H1 (cell line): ENCODE results near the gene TMEM232. TPM values are rescaled to one million over a fixed set of nuclear protein-coding genes. Genes with fewer than 3 reads are reported as not detected.

Experiments used
- CTCF ChIA-PET: fragments of 300-600 bp; sonication (Branson Sonifier 250); formaldehyde crosslinking; loops from one replicate; lab custom pipeline; 2021; ENCODE audit not compliant: partially characterized antibody; lab: Charles Lee
- POLR2A ChIA-PET: fragments of 300-600 bp; sonication (Branson Sonifier 250); formaldehyde crosslinking; loops from one replicate; lab custom pipeline; 2021; ENCODE audit warnings: inconsistent platforms; ENCODE audit not compliant: partially characterized antibody; lab: Charles Lee
- DNase-seq, 2 experiments: peaks; one replicate each; pipeline versions ENCODE4 v3.0.0 to v3.0.0-alpha.2; 2010 to 2022; ENCODE audit warnings: low spot score in 2 of 2, low read depth in 1 of 2, mixed read lengths in 1 of 2
- FAIRE-seq: peaks from 2 replicates; lab custom pipeline; 2011; peaks lifted over from hg19 to GRCh38; lab: Jason Lieb, UNC
- H2AFZ ChIP-seq: 2 replicates; pipeline ENCODE4 v1.8.1; 2012; ENCODE audit warnings: low read length, inconsistent platforms
- H2AK5ac ChIP-seq: 2 replicates; pipeline ENCODE4 v1.6.1; 2013; ENCODE audit warnings: low read depth, low read length
- H2BK120ac ChIP-seq: replicated peaks from 2 replicates; pipeline ENCODE3; 2013; ENCODE audit warnings: low read depth, low read length, inconsistent platforms
- H2BK12ac ChIP-seq: 2 replicates; pipeline ENCODE4 v1.6.1; 2013; ENCODE audit warnings: low read depth, low read length
- H2BK15ac ChIP-seq: 2 replicates; pipeline ENCODE4 v1.6.1; 2013; ENCODE audit warnings: low read length
- H2BK20ac ChIP-seq: 2 replicates; pipeline ENCODE4 v1.6.1; 2013; ENCODE audit warnings: low read length
- H2BK5ac ChIP-seq: 2 replicates; pipeline ENCODE4 v1.6.1; 2013; ENCODE audit warnings: low read depth, low read length
- H3K14ac ChIP-seq: 2 replicates; pipeline ENCODE4 v1.6.1; 2013; ENCODE audit warnings: inconsistent platforms; ENCODE audit not compliant: insufficient read length
- H3K18ac ChIP-seq: 2 replicates; pipeline ENCODE4 v1.6.1; 2013; ENCODE audit warnings: low read length; ENCODE audit errors: extremely low read depth
- H3K23ac ChIP-seq: 2 replicates; pipeline ENCODE4 v1.6.1; 2013; ENCODE audit warnings: inconsistent platforms; ENCODE audit not compliant: insufficient read length
- H3K23me2 ChIP-seq: 2 replicates; pipeline ENCODE4 v1.6.1; 2013; ENCODE audit warnings: low read depth, low read length
- H3K27ac ChIP-seq: 2 replicates; pipeline ENCODE4 v1.6.1; 2011; ENCODE audit warnings: low read depth, low read length, inconsistent platforms
- H3K27me3 ChIP-seq, 4 experiments: replicated peaks in 1 of 4; 1 replicate in 1 of 4; 2 replicates in 3 of 4; pipeline versions ENCODE4 v1.6.1 to v1.8.1; 2011 to 2013; ENCODE audit warnings: low read length in 3 of 4, mild to moderate bottlenecking in 3 of 4, inconsistent platforms in 2 of 4, mixed read lengths in 2 of 4, moderate library complexity in 1 of 4; ENCODE audit not compliant: control insufficient read depth in 3 of 4, insufficient read depth in 3 of 4; ENCODE audit errors: extremely low read depth in 1 of 4
- H3K36me3 ChIP-seq, 4 experiments: 2 replicates each; pipeline versions ENCODE4 v1.6.1 to v1.8.1; 2011 to 2013; ENCODE audit warnings: mild to moderate bottlenecking in 4 of 4, low read length in 3 of 4, moderate library complexity in 2 of 4, control low read depth in 1 of 4, inconsistent platforms in 1 of 4; ENCODE audit not compliant: insufficient read depth in 4 of 4, control insufficient read depth in 2 of 4
- H3K4ac ChIP-seq: replicated peaks from 2 replicates; pipeline ENCODE3; 2013; ENCODE audit warnings: low read length, low read depth, mixed read lengths, inconsistent platforms; ENCODE audit not compliant: insufficient read length
- H3K4me1 ChIP-seq, 4 experiments: replicated peaks in 1 of 4; 1 replicate in 1 of 4; 2 replicates in 3 of 4; pipeline versions ENCODE4 v1.6.1 to v1.8.1; 2011 to 2013; ENCODE audit warnings: low read length in 3 of 4, inconsistent platforms in 2 of 4, mixed read lengths in 1 of 4; ENCODE audit not compliant: insufficient read depth in 4 of 4, control insufficient read depth in 3 of 4
- H3K4me2 ChIP-seq, 2 experiments: 2 replicates each; pipeline versions ENCODE4 v1.6.1 to v1.8.1; 2011 to 2013; ENCODE audit warnings: low read depth in 2 of 2, low read length in 2 of 2, control low read depth in 1 of 2, inconsistent platforms in 1 of 2, mild to moderate bottlenecking in 1 of 2; ENCODE audit not compliant: insufficient read depth in 1 of 2
- H3K4me3 ChIP-seq, 4 experiments: fragments of 200-600, 300-600 bp in 1 of 4; sonication (generic), shearing (Covaris generic), sonication (Bioruptor Twin) in 1 of 4; 2 replicates each; pipeline versions ENCODE4 v1.5.1 to v1.8.1; 2011 to 2016; ENCODE audit warnings: low read length in 4 of 4, low read depth in 3 of 4, control low read depth in 2 of 4, inconsistent platforms in 2 of 4, mild to moderate bottlenecking in 2 of 4, mixed read lengths in 1 of 4, moderate library complexity in 1 of 4; ENCODE audit not compliant: insufficient read depth in 2 of 4; ENCODE audit errors: extremely low read depth in 1 of 4
- H3K56ac ChIP-seq: replicated peaks from 2 replicates; pipeline ENCODE3; 2013; ENCODE audit warnings: low read depth, mild to moderate bottlenecking, mixed read lengths, low read length, inconsistent platforms; ENCODE audit not compliant: insufficient read length
- H3K79me1 ChIP-seq: 2 replicates; pipeline ENCODE4 v1.6.1; 2013; ENCODE audit warnings: low read depth, low read length, control low read depth
- H3K79me2 ChIP-seq, 2 experiments: 2 replicates each; pipeline versions ENCODE4 v1.6.1 to v1.8.1; 2012 to 2013; ENCODE audit warnings: low read length in 2 of 2, mild to moderate bottlenecking in 2 of 2, inconsistent platforms in 1 of 2; ENCODE audit not compliant: insufficient read depth in 2 of 2, control insufficient read depth in 1 of 2
- H3K9ac ChIP-seq, 4 experiments: replicated peaks in 1 of 4; 1 replicate in 1 of 4; 2 replicates in 3 of 4; pipeline versions ENCODE4 v1.6.1 to v1.8.1; 2011 to 2013; ENCODE audit warnings: low read depth in 3 of 4, low read length in 3 of 4, control low read depth in 2 of 4, mild to moderate bottlenecking in 2 of 4, moderate library complexity in 2 of 4, inconsistent platforms in 1 of 4; ENCODE audit errors: extremely low read depth in 1 of 4
- H3K9me3 ChIP-seq, 2 experiments: 2 replicates each; pipeline versions ENCODE4 v1.6.1 to v1.8.1; 2012 to 2013; ENCODE audit warnings: mild to moderate bottlenecking in 2 of 2, moderate library complexity in 2 of 2, control low read depth in 1 of 2, inconsistent platforms in 1 of 2, low read depth in 1 of 2, low read length in 1 of 2, mixed read lengths in 1 of 2; ENCODE audit not compliant: insufficient read depth in 2 of 2
- H4K20me1 ChIP-seq, 2 experiments: replicated peaks in 1 of 2; 2 replicates each; pipeline versions ENCODE3 to v1.8.1; 2011 to 2013; ENCODE audit warnings: inconsistent platforms in 2 of 2, low read length in 2 of 2, mild to moderate bottlenecking in 1 of 2; ENCODE audit not compliant: insufficient read depth in 2 of 2, control insufficient read depth in 1 of 2
- H4K5ac ChIP-seq: 2 replicates; pipeline ENCODE4 v1.6.1; 2013; ENCODE audit warnings: low read length, low read depth, mixed read lengths, inconsistent platforms; ENCODE audit not compliant: insufficient read length
- H4K8ac ChIP-seq: 2 replicates; pipeline ENCODE4 v1.8.0; 2013; ENCODE audit warnings: mild to moderate bottlenecking, moderate library complexity, low read length, inconsistent platforms; ENCODE audit not compliant: insufficient read depth; ENCODE audit errors: extremely low read depth
- H4K91ac ChIP-seq: replicated peaks from 2 replicates; pipeline ENCODE3; 2013; ENCODE audit warnings: low read length, mixed read lengths, inconsistent platforms; ENCODE audit not compliant: insufficient read length
- ASH2L ChIP-seq: fragments of 200-600, 300-600 bp; sonication (generic); IDR thresholded peaks from one replicate; pipeline ENCODE4 v1.7.1; 2017; ENCODE audit warnings: low read length
- ATF3 ChIP-seq: IDR thresholded peaks from 2 replicates; pipeline ENCODE4 v1.6.1; 2011; ENCODE audit warnings: low read depth, mild to moderate bottlenecking, low read length; ENCODE audit not compliant: insufficient read depth
- NRF1 ChIP-seq: IDR thresholded peaks from 2 replicates; pipeline ENCODE4 v1.6.1; 2011; ENCODE audit warnings: mild to moderate bottlenecking, low read depth, low read length, improper control_type of control experiment
- POLR2A ChIP-seq, 2 experiments: IDR thresholded peaks; 1 replicate in 1 of 2; 2 replicates in 1 of 2; pipeline ENCODE4 v1.6.1; 2011; ENCODE audit warnings: low read depth in 2 of 2, low read length in 2 of 2, mild to moderate bottlenecking in 2 of 2; ENCODE audit errors: control extremely low read depth in 1 of 2
- polyA plus RNA-seq, 7 experiments: library from polyadenylated mRNA; depleted of rRNA in 3 of 7; stranded (reverse) in 5 of 7; unstranded in 2 of 7; fragments of >200 nt in 5 of 7; fragments of 200-250 nt in 2 of 7; gene quantifications; 1 replicate in 5 of 7; 2 replicates in 1 of 7; 4 replicates in 1 of 7; pipeline versions ENCODE4 v1.2.1 to v1.2.3, GENCODE V29; 2011 to 2013; ENCODE audit warnings: missing spikeins in 2 of 7, mixed read lengths in 2 of 7
- total RNA-seq: library from RNA; stranded (reverse); fragmentation: NEBNext Ultra II Directional; extraction: Animal tissue kit (Norgen Biotek cat#: 25700); gene quantifications from 2 replicates; pipeline ENCODE4 v1.2.1, GENCODE V29; 2021

TMEM232 gene
- total and polyA plus RNA-seq, 2 of the 8 experiments (the other 6 are each of a cell fraction or from before 2014, with no cell fraction given) = 0.38 to 1.3 TPM

DNA sequence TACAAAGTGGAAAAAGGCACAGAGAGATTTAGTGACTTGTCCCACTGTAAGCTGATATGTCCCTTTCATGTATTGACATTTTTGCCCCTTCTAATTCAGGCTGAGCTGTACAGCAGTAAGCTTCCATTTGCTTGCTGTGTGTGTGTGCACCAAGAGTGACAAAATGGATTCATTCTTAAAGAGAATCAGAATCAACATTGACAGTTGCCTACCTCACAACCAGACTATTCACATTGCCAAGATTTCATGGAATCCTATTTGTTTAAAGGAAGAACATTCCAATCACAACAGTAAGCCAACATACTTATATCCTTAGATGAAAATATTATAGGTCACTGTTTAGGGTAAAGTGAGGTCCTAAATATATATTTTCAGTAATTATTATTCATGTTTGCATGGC lies 102.6 kb downstream of the TMEM232 start:
- CTCF ChIA-PET = interaction anchor here (0.6 to 1.4 kb wide), 7 partner anchors 16 to 788 kb away, joined by 3 to 14 read pairs (median 3); no protein-coding TSS in a partner anchor
- Histone ChIP-seq H3K9ac (no peak overlapping the region), H3K79me2 (no peaks in the 10 kb centered on the region), H2BK5ac (no peak overlapping the region), H2AK5ac (no peak overlapping the region), H3K14ac (no peak overlapping the region), H3K9me3 (no peaks in the 10 kb centered on the region), H3K18ac (no peak overlapping the region), H2BK20ac (no peak overlapping the region), H2BK15ac (no peak overlapping the region), H3K4me3 (no peak overlapping the region), H2BK120ac (no peak overlapping the region), H3K27ac (no peak overlapping the region), H4K91ac (no peak overlapping the region), H4K5ac (no peak overlapping the region), H2BK12ac (no peak overlapping the region), H3K79me1 (no peaks in the 10 kb centered on the region), H3K23me2 (no peaks in the 10 kb centered on the region; the same call in 1 of the 2 replicates), H2AFZ (no peak overlapping the region), H3K23ac (no peak overlapping the region), H3K4ac (no peak overlapping the region), H3K4me2 (no peak overlapping the region), H4K20me1 (no peaks in the 10 kb centered on the region), H3K36me3 (no peaks in the 10 kb centered on the region), H4K8ac (no peak overlapping the region), H3K4me1 (no peaks in the 10 kb centered on the region), H3K56ac (no peak overlapping the region), H3K27me3 (no peaks in the 10 kb centered on the region)
- POLR2A ChIA-PET = no interaction called here
- DNase-seq (no peak), FAIRE-seq (no peak)
- TF ChIP-seq POLR2A (IDR thresholded peaks at IDR 0.05; ENCODE audit: control extremely low read depth in 1 of 2, low read depth in 2 of 2, low read length in 2 of 2) = no peak
- TF ChIP-seq NRF1 = no peak
- no peak for TF ChIP-seq ATF3
- no peak for TF ChIP-seq ASH2L
